CD4-positive, alpha-beta T cell treated with Interferon alpha-2 for 1 hour (primary cell): ENCODE measurements around the gene CEP83.

Experiments
- DNase-seq, 2 donors: peaks; one replicate each; pipeline ENCODE4 v3.0.0-alpha.2; 2020 to 2022

Gene CEP83

DNA sequence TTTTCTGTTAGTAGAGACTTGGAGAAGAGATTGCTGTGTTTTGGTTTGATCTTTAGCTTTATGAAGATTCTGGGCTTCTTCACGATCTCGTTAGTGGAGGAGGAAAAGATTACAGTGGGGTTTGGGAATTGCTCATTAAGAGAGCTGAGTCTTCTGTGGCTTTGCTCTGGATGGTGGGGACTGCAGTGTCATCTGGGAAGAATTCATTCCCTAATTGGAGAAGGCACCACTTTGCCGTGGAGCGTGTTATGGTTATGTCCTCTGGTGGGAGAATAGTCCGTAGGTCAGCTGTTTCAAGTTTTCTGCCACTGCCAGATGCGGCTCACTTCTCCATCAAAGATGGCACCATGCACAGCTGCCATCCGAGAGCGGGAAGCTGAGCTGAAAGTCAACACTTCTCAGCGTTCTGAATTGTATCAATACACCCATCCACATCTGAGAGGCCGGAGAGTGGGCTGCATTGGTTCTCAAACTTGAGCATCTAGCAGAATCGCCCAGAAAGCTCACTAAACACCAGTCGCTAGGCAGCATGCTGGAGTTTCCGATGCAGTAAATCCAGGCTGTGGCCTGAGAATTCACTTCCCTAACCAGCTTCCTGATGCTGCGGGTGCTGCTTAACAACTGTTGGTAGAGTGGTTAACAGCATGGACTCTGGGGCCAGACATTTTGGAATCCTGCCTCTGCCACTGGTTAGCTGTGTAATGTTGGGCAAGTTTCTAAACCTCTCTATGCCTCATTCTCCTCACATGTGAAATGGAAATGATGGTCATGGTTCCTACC lies 193.5 kb downstream of the CEP83 start:
- no peak for DNase-seq

DNA sequence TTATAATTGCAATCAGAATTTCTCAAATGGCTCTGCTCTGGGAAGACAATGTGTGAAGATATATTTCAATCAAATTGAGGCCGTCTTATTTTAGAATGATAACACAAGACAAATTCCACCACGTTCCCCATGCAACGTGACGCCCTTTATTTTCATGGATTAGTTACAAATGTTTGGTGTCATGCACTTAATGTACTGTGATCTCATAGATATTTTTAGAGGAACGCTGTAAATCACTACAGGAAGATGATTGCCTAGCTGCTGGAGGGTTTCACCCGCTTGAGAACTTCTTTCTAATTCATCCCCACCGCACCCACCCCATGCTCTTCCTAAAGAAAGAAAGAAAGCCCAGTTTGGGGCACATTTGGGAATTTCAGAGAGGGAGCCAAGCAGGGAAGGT lies 194.1 kb downstream of the CEP83 start:
- DNase-seq = no peak

GRCh38 chr12:94264736-94265485 lies 194.8 kb downstream of the CEP83 start:
- no peak for DNase-seq

DNA sequence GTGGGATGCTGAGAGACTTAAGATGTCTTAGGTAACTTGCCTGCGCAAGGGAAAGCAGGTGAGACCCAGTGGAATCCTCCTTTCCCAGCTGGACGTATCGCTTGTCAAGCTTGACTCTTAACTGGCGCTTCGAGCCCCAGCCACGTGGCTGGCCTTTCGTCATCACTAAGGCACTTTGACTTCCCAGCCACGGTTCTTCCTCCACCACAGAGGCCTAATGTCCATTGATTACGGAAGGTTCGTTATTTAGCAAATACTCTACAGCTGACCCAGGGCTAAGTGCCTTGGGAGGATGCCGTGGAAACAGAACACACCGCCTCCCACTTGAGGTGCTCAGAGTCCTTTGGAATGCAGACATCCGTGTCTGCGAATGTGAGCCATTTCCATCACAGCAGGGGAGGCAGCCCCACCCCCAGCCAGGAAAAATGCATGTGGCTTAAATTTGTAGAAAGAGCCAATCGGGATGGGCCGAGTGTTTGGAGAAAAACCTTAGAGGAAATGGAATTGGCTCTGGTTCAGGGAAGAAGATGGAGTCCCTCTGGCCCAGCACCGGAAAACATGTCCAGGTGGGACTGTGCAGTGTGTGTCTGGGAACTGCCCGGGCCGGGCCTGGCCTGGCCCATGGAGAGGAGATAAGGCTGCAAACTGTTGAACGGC lies 195.6 kb downstream of the CEP83 start:
- DNase-seq = no peak

DNA sequence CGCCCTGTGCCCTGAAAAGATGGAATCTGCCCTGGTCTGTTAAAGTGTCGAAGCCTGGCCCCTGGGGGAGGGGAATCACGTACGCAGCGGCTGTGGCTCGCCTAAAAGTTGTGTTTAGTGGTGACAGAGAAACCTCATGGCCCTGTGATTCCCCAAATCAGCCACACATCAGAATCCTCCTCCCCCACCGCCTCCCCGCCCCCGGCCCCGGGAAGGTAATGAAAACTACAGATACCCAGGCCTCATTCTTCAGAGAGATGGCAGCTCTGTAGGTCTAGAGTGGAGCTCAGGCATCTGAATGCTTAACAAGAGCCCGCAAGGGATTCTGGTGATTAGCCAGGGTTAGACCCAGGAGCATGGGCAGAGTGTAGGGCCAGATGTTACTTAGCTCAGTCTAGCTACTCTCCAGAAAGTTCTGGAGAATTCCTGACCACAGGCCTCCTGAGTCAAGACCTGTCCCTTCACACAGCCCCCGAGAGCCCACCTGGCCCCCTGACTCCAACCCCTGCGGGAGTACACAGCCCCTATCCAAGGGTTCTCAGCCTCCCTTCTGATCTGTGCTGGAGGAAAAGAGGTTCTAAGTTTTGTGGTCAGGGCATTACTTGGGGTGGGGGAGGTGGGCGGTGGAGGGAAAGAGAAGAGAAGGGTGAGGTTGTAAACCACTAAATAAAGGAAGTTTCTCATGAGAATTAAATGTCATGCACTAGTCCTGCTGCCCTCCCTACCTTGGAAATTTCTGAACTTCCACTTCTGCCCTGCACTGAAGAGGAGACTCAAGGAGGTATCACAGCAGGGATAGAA lies 196.5 kb downstream of the CEP83 start:
- DNase-seq = peak; percentile 54 to 73

GRCh38 chr12:94262228-94263010 lies 197.2 kb downstream of the CEP83 start:
- peak; percentile 73 to 80 for DNase-seq

- DNase-seq = no peak
These were observed 197.9 kb downstream of the CEP83 start for GRCh38 chr12:94261786-94262185.

DNA sequence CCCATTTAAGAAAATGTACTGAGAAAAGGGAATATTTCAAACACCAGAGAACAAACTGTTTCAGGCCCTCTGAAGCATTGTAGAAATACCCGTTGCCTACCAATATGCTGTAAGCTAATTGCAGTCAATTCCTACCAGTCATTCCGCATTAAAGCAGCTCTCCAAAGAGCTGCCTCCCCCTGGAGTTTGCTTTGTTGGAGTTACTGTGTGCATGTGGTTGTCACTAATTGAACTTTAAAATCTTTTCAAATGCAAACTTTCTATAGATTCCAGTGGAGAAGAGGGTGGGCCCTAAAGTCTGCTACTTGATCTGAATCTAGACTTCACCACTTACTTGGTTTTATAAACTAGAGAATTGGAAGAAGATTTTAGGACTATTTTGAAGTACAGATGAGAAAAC lies 198.5 kb downstream of the CEP83 start:
- no peak for DNase-seq

DNA sequence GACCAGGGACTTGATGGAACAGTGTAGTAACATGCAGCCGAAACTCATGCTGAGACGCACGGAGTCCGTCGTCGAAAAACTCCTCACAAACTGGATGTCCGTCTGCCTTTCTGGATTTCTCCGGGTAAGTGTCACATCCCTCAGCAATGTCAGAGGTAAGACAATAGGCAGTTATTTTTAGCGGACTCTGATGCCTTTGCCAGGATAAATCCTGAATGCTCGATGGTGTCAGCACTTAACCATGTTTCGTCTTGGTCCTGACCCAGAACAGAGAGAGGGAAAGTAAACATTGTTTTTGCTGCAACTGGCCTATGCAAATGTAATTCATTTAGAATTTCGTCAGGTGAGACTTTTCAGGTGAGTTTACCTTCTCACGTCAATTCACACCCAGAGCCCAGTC lies 198.9 kb downstream of the CEP83 start:
- no peak for DNase-seq

DNA sequence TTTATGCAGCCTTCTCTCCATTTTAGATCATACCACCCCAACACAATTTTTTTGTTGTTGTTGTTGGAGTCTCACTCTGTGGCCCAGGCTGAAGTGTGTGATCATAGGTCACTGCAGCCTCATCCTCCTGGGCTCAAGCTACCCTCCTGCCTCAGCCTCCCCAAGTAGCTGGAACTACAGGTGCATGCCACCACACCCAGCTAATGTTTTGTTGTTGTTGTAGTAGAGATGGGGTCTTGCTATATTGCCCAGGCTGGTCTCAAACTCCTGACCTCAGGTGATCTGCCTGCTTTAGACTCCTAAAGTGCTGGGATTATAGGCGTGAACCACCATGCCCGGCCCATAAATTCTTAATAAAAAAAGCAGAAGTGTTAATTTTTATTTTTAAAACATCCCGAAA lies 199.7 kb downstream of the CEP83 start:
- DNase-seq = no peak

DNA sequence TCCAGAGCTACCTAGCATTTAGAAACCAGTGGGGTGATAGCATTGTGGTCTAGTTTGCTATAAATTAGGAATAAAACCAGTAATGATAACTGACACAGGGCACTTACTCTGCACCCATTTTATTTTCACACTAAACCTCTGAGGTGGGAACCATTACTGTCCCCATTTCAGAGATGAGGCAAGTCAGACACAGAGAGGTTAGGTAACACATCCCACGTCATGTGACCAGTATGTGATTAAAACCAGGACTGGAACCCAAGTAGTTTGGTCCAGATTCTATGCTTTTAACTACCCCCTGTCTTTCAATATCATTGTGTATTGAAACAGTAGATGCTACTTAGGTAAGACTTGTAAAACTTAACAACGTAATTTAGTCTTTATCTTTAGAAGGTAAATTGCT lies 201.1 kb downstream of the CEP83 start:
- DNase-seq = no peak
